Panc1 (cell line): ENCODE results near the gene FRG2C. TPM values are rescaled to one million over a fixed set of nuclear protein-coding genes. Genes with fewer than 3 reads are reported as not detected.
"Not testable (repeated sequence)": the region's sequence is repeated elsewhere in the genome, so short reads cannot be mapped to it uniquely, and the experiment has no call there.

Experiments
- ATAC-seq: fragments of 200-7000 bp; cut with Tn5 transposase; 2 replicates; pipeline ENCODE4 v1.9.1; 2020; ENCODE audit warnings: mild to moderate bottlenecking, moderate library complexity
- BruUV-seq: library from RNA; stranded (reverse); fragments of 400-500 nt; replicated peaks from 2 replicates; lab custom pipeline; 2021; lab: Mats Ljungman, UMichigan
- CTCF ChIA-PET: fragments of 300-600 bp; sonication (Branson Sonifier 250); formaldehyde crosslinking; loops from one replicate; lab custom pipeline; 2022; ENCODE audit warnings: antibody characterized with exemption; lab: Charles Lee
- POLR2A ChIA-PET: fragments of 300-600 bp; sonication (Branson Sonifier 250); formaldehyde crosslinking; loops from one replicate; lab custom pipeline; 2022; ENCODE audit warnings: antibody characterized with exemption; lab: Charles Lee
- DNase-seq: peaks from one replicate; pipeline ENCODE4 v3.0.0-alpha.2; 2010; ENCODE audit warnings: low read depth, low spot score
- H3K27ac ChIP-seq: 2 replicates; pipeline ENCODE4 v1.5.1; 2011; ENCODE audit warnings: mild to moderate bottlenecking, low read length, inconsistent platforms
- H3K27me3 ChIP-seq: fragments of 200-500 bp; sonication (Bioruptor generic); 2 replicates; pipeline ENCODE4 v1.6.0; 2014; ENCODE audit warnings: low read length, inconsistent platforms; ENCODE audit not compliant: control insufficient read depth, insufficient read depth
- H3K36me3 ChIP-seq: fragments of 200-500 bp; sonication (Bioruptor generic); 2 replicates; pipeline ENCODE4 v1.5.1; 2014; ENCODE audit warnings: inconsistent platforms, mild to moderate bottlenecking, low read length, moderate library complexity; ENCODE audit not compliant: control insufficient read depth, insufficient read depth
- H3K4me1 ChIP-seq: 2 replicates; pipeline ENCODE4 v1.5.1; 2011; ENCODE audit warnings: inconsistent platforms, mild to moderate bottlenecking, low read length, moderate library complexity; ENCODE audit not compliant: control insufficient read depth, insufficient read depth
- H3K4me3 ChIP-seq, 2 experiments: 2 replicates each; pipeline ENCODE4 v1.5.1; 2011 to 2012; ENCODE audit warnings: low read depth in 2 of 2, low read length in 2 of 2, mild to moderate bottlenecking in 2 of 2, inconsistent platforms in 1 of 2, moderate library complexity in 1 of 2
- H3K9me3 ChIP-seq: fragments of 200-500 bp; sonication (Bioruptor generic); 2 replicates; pipeline ENCODE4 v1.5.1; 2014; ENCODE audit warnings: low read depth, mild to moderate bottlenecking, inconsistent platforms, low read length, moderate library complexity; ENCODE audit not compliant: control insufficient read depth, insufficient read depth
- in situ Hi-C: cut with HindIII; loops from 2 replicates; pipeline ENCODE4 v1.10.0; 2016; ENCODE audit warnings: low sequenced_read_pairs, low pct_unique_long_range_greater_than_20kb
- intact Hi-C: fragments of 100-400 bp; cut with micrococcal nuclease; formaldehyde crosslinking; loops from one replicate; pipeline ENCODE4 v1.10.0; 2022; ENCODE audit not compliant: unreplicated experiment
- total RNA-seq: library from RNA; stranded (reverse); gene quantifications from one replicate; pipeline ENCODE4 v1.2.1, GENCODE V29; 2021; ENCODE audit not compliant: unreplicated experiment
- TF ChIP-seq, protein P1 (sequence below): fragments of 450-650 bp; IDR thresholded peaks from 2 replicates; pipeline ENCODE4 v1.5.1; 2017; ENCODE audit warnings: mild to moderate bottlenecking

Gene FRG2C
- total RNA-seq, 1 experiment from 2014 or later: not detected

DNA sequence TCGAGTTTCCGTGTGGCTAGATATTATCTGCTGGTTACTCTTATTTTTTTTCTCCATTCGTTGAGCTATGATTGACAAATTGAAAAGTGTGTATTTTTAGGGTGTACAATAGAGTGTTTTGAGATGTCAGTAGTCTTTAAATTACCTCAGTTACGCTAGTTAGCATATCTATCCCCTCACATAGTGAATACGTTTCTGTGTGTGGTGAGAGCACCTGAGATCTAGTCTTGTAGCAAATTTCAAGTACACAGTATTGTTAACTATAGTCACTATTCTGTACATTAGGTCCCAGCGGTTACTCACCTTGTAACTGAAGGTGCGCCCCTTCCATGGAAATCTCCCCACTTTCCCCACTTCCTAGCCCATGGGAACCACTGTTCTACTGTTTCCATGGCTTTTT, 8.2 kb upstream of the FRG2C start:
- CTCF ChIA-PET, H3K4me1 ChIP-seq, H3K9me3 ChIP-seq, in situ Hi-C loops, ATAC-seq, DNase-seq, BruUV-seq, H3K4me3 ChIP-seq, H3K36me3 ChIP-seq, POLR2A ChIA-PET, intact Hi-C loops, H3K27me3 ChIP-seq, H3K27ac ChIP-seq: not testable (repeated sequence)

DNA sequence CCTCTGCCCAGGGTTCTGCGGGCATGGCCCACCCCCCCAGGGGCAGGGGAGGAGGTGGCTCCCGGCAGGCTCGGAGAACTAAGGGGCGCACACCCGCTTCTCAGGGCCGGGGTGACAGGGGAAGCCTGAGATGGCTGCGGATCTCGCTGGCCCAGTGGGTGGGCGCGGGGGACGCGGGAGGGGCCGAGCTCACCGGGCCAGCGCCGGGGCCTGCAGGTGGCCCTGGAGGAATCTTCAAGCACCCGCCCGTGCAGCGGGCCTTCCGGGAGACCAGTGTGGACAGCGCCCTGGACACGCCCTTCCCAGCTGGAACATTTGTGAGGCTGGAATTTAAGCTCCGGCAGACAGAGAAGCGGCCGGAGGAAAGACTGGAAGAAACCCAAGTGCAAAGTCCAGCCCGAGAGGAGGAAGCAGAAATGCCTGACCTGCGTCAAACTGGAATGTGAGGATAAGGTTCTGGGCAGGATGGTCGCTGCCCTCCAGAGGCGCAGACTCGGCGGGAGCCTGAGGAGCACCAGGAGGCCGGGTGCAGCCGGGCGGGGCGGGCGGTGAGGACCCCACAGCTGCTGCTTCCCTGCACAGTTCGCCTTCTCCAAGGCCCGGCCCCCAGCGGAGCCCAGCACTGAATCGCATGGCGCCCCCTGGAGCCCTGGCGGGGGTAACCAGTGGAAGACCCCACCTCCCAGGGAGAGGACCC, 5.6 kb upstream of the FRG2C start:
- H3K27me3 ChIP-seq, POLR2A ChIA-PET, ATAC-seq, H3K36me3 ChIP-seq, H3K9me3 ChIP-seq, in situ Hi-C loops, CTCF ChIA-PET, BruUV-seq, DNase-seq, H3K27ac ChIP-seq, H3K4me1 ChIP-seq, intact Hi-C loops: not testable (repeated sequence)
- peak overlapping the region; percentile 39 to 45 for H3K4me3 ChIP-seq
- TF ChIP-seq, protein P1, sequence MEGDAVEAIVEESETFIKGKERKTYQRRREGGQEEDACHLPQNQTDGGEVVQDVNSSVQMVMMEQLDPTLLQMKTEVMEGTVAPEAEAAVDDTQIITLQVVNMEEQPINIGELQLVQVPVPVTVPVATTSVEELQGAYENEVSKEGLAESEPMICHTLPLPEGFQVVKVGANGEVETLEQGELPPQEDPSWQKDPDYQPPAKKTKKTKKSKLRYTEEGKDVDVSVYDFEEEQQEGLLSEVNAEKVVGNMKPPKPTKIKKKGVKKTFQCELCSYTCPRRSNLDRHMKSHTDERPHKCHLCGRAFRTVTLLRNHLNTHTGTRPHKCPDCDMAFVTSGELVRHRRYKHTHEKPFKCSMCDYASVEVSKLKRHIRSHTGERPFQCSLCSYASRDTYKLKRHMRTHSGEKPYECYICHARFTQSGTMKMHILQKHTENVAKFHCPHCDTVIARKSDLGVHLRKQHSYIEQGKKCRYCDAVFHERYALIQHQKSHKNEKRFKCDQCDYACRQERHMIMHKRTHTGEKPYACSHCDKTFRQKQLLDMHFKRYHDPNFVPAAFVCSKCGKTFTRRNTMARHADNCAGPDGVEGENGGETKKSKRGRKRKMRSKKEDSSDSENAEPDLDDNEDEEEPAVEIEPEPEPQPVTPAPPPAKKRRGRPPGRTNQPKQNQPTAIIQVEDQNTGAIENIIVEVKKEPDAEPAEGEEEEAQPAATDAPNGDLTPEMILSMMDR: peak; percentile 44

GRCh38 chr3:75659108-75659433, 5.1 kb upstream of the FRG2C start:
- intact Hi-C loops, CTCF ChIA-PET, ATAC-seq, POLR2A ChIA-PET, BruUV-seq, H3K27ac ChIP-seq, H3K36me3 ChIP-seq, H3K4me1 ChIP-seq, in situ Hi-C loops, DNase-seq, H3K9me3 ChIP-seq, H3K27me3 ChIP-seq: not testable (repeated sequence)
- TF ChIP-seq, protein P1: peak; percentile 12; the same call in 1 of the 2 replicates
- H3K4me3 ChIP-seq: peak overlapping the region; percentile 39 to 45; a peak in 3 of 4 replicates

- BruUV-seq, DNase-seq, H3K9me3 ChIP-seq, CTCF ChIA-PET, in situ Hi-C loops, H3K27ac ChIP-seq, H3K4me3 ChIP-seq, intact Hi-C loops, ATAC-seq, H3K36me3 ChIP-seq, POLR2A ChIA-PET, H3K4me1 ChIP-seq, H3K27me3 ChIP-seq: not testable (repeated sequence)
Measured at GRCh38 chr3:75665626-75666025, 1.5 kb downstream of the FRG2C start.

GRCh38 chr3:75667757-75668701, 3.9 kb downstream of the FRG2C start:
- H3K27me3 ChIP-seq, in situ Hi-C loops, POLR2A ChIA-PET, BruUV-seq, H3K4me3 ChIP-seq, CTCF ChIA-PET, H3K27ac ChIP-seq, DNase-seq, intact Hi-C loops, H3K9me3 ChIP-seq, H3K4me1 ChIP-seq, ATAC-seq, H3K36me3 ChIP-seq: not testable (repeated sequence)
